Omental fat pad (tissue), 4 donors: ENCODE results near the gene MAPKBP1. TPM values are rescaled to one million over a fixed set of nuclear protein-coding genes. Genes with fewer than 3 reads are reported as not detected.

Experiments used
- ATAC-seq: fragments of 150-250 bp; one replicate; pipeline ENCODE4 v1.9.1; 2016; ENCODE audit warnings: mild to moderate bottlenecking, moderate library complexity; ENCODE audit not compliant: low FRiP score
- DNase-seq: peaks from one replicate; pipeline ENCODE4 v3.0.0-alpha.2; 2019; ENCODE audit warnings: low spot score
- CTCF ChIP-seq, 3 donors: fragments of 450-650 bp; IDR thresholded peaks; one replicate each; pipeline ENCODE4 v1.5.1; 2016 to 2017; ENCODE audit warnings: antibody characterized with exemption in 3 of 3, mild to moderate bottlenecking in 3 of 3, moderate library complexity in 2 of 3
- total RNA-seq, 4 donors: library from RNA; depleted of rRNA; stranded (reverse); fragments of >200 nt; gene quantifications; one replicate each; pipeline ENCODE4 v1.1.0, GENCODE V29; 2016

The MAPKBP1 gene
- total RNA-seq, 4 donors from 2014 or later: 13.4 to 24.1 (median 14.4) TPM

GRCh38 chr15:41782371-41783282 lies 8.3 kb downstream of the MAPKBP1 start:
- ATAC-seq (no peak), DNase-seq (no peak)
- no peak for TF ChIP-seq CTCF (IDR thresholded peaks at IDR 0.05)

GRCh38 chr15:41783296-41783695 lies 9.0 kb downstream of the MAPKBP1 start:
- DNase-seq (no peak), ATAC-seq (no peak)
- TF ChIP-seq CTCF (IDR thresholded peaks at IDR 0.05): no peak

GRCh38 chr15:41788262-41788661 lies 14.0 kb downstream of the MAPKBP1 start:
- no peak for ATAC-seq
- DNase-seq: no peak
- no peak for TF ChIP-seq CTCF (IDR thresholded peaks at IDR 0.05)

GRCh38 chr15:41789236-41789635 lies 15.0 kb downstream of the MAPKBP1 start:
- TF ChIP-seq CTCF (IDR thresholded peaks at IDR 0.05): no peak
- no peak for DNase-seq
- ATAC-seq: peak; percentile 60

GRCh38 chr15:41789662-41790061 lies 15.4 kb downstream of the MAPKBP1 start:
- DNase-seq (no peak), ATAC-seq (no peak)
- TF ChIP-seq CTCF (IDR thresholded peaks at IDR 0.05): no peak

- DNase-seq (no peak), ATAC-seq (no peak)
- TF ChIP-seq CTCF (IDR thresholded peaks at IDR 0.05): no peak
Measured at GRCh38 chr15:41790169-41790568, 15.9 kb downstream of the MAPKBP1 start.
